Panc1 (cell line): ENCODE measurements around the gene ARSI. TPM values are rescaled to one million over a fixed set of nuclear protein-coding genes. Genes with fewer than 3 reads are reported as not detected.

Experiments used
- ATAC-seq: fragments of 200-7000 bp; cut with Tn5 transposase; 2 replicates; pipeline ENCODE4 v1.9.1; 2020; ENCODE audit warnings: mild to moderate bottlenecking, moderate library complexity
- BruUV-seq: library from RNA; stranded (reverse); fragments of 400-500 nt; replicated peaks from 2 replicates; lab custom pipeline; 2021; lab: Mats Ljungman, UMichigan
- CTCF ChIA-PET: fragments of 300-600 bp; sonication (Branson Sonifier 250); formaldehyde crosslinking; loops from one replicate; lab custom pipeline; 2022; ENCODE audit warnings: antibody characterized with exemption; lab: Charles Lee
- POLR2A ChIA-PET: fragments of 300-600 bp; sonication (Branson Sonifier 250); formaldehyde crosslinking; loops from one replicate; lab custom pipeline; 2022; ENCODE audit warnings: antibody characterized with exemption; lab: Charles Lee
- DNase-seq: peaks from one replicate; pipeline ENCODE4 v3.0.0-alpha.2; 2010; ENCODE audit warnings: low read depth, low spot score
- H3K27ac ChIP-seq: 2 replicates; pipeline ENCODE4 v1.5.1; 2011; ENCODE audit warnings: mild to moderate bottlenecking, low read length, inconsistent platforms
- H3K27me3 ChIP-seq: fragments of 200-500 bp; sonication (Bioruptor generic); 2 replicates; pipeline ENCODE4 v1.6.0; 2014; ENCODE audit warnings: low read length, inconsistent platforms; ENCODE audit not compliant: control insufficient read depth, insufficient read depth
- H3K36me3 ChIP-seq: fragments of 200-500 bp; sonication (Bioruptor generic); 2 replicates; pipeline ENCODE4 v1.5.1; 2014; ENCODE audit warnings: inconsistent platforms, mild to moderate bottlenecking, low read length, moderate library complexity; ENCODE audit not compliant: control insufficient read depth, insufficient read depth
- H3K4me1 ChIP-seq: 2 replicates; pipeline ENCODE4 v1.5.1; 2011; ENCODE audit warnings: inconsistent platforms, mild to moderate bottlenecking, low read length, moderate library complexity; ENCODE audit not compliant: control insufficient read depth, insufficient read depth
- H3K4me3 ChIP-seq, 2 experiments: 2 replicates each; pipeline ENCODE4 v1.5.1; 2011 to 2012; ENCODE audit warnings: low read depth in 2 of 2, low read length in 2 of 2, mild to moderate bottlenecking in 2 of 2, inconsistent platforms in 1 of 2, moderate library complexity in 1 of 2
- H3K9me3 ChIP-seq: fragments of 200-500 bp; sonication (Bioruptor generic); 2 replicates; pipeline ENCODE4 v1.5.1; 2014; ENCODE audit warnings: low read depth, mild to moderate bottlenecking, inconsistent platforms, low read length, moderate library complexity; ENCODE audit not compliant: control insufficient read depth, insufficient read depth
- POLR2AphosphoS5 ChIP-seq: IDR thresholded peaks from 2 replicates; pipeline ENCODE4 v1.6.1; 2012; ENCODE audit warnings: mild to moderate bottlenecking, low read depth, low read length, moderate library complexity
- SIN3A ChIP-seq: IDR thresholded peaks from 2 replicates; pipeline ENCODE4 v1.6.1; 2012; ENCODE audit warnings: low read depth, mild to moderate bottlenecking, low read length, moderate library complexity, borderline replicate concordance; ENCODE audit not compliant: insufficient read depth
- TCF7L2 ChIP-seq: IDR thresholded peaks from 2 replicates; pipeline ENCODE4 v1.6.1; 2011; ENCODE audit warnings: mild to moderate bottlenecking, low read depth, low read length, inconsistent platforms
- in situ Hi-C: cut with HindIII; loops from 2 replicates; pipeline ENCODE4 v1.10.0; 2016; ENCODE audit warnings: low sequenced_read_pairs, low pct_unique_long_range_greater_than_20kb
- intact Hi-C: fragments of 100-400 bp; cut with micrococcal nuclease; formaldehyde crosslinking; loops from one replicate; pipeline ENCODE4 v1.10.0; 2022; ENCODE audit not compliant: unreplicated experiment
- total RNA-seq: library from RNA; stranded (reverse); gene quantifications from one replicate; pipeline ENCODE4 v1.2.1, GENCODE V29; 2021; ENCODE audit not compliant: unreplicated experiment
- TF ChIP-seq, protein P1 (sequence below), 2 experiments: IDR thresholded peaks; 2 replicates each; pipeline ENCODE4 v1.6.1; 2011 to 2012; ENCODE audit warnings: low read depth in 2 of 2, control low read depth in 1 of 2, low read length in 1 of 2, mild to moderate bottlenecking in 1 of 2, moderate library complexity in 1 of 2; ENCODE audit not compliant: insufficient read depth in 1 of 2
- TF ChIP-seq, protein P2 (sequence below): fragments of 450-650 bp; IDR thresholded peaks from 2 replicates; pipeline ENCODE4 v1.5.1; 2017; ENCODE audit warnings: mild to moderate bottlenecking

The ARSI gene
- total RNA-seq, 1 experiment from 2014 or later, result 18.6 TPM

DNA sequence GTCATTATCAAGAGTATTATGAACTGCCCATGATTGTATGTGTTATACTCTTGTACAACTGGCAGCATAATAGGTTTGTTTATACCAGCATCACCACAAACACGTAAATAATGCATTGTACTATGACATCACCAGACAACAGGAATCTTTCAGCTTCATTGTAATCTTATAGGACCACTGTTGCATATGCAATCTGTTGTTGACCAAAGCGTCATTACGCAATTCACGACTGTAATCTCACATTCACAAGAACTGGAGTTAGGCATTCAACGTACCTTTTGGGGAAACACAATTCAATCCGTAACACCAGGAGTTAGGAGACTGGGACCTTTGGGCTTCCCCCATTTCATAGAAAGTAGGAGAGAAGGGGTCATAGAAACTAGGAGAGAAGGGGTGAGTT, 20.4 kb upstream of the ARSI start:
- POLR2A ChIA-PET, result no interaction called here

DNA sequence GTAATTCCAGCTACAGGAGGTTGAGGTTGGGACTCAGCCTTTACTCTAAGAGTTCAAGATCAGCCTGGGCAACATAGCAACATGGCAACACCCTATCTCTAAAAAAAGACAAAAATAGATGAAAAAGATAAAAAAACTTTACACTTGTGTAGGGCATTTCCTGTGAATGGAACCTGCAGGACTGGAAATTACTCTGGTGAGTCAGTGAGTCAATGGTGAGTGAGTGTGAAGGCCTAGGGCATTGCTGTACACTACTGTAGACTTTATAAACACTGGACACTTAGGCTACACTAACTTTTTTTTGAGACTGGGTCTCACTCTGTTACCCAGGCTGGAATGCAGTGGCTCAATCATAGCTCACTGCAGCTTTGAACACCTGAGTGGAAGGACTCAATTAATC, 19.5 kb upstream of the ARSI start:
- DNase-seq, result no peak
- H3K4me1 ChIP-seq, result peaks cover 36% of the 10 kb centered on the region
- no peaks in the 10 kb centered on the region for H3K27me3 ChIP-seq
- TF ChIP-seq, protein P1, sequence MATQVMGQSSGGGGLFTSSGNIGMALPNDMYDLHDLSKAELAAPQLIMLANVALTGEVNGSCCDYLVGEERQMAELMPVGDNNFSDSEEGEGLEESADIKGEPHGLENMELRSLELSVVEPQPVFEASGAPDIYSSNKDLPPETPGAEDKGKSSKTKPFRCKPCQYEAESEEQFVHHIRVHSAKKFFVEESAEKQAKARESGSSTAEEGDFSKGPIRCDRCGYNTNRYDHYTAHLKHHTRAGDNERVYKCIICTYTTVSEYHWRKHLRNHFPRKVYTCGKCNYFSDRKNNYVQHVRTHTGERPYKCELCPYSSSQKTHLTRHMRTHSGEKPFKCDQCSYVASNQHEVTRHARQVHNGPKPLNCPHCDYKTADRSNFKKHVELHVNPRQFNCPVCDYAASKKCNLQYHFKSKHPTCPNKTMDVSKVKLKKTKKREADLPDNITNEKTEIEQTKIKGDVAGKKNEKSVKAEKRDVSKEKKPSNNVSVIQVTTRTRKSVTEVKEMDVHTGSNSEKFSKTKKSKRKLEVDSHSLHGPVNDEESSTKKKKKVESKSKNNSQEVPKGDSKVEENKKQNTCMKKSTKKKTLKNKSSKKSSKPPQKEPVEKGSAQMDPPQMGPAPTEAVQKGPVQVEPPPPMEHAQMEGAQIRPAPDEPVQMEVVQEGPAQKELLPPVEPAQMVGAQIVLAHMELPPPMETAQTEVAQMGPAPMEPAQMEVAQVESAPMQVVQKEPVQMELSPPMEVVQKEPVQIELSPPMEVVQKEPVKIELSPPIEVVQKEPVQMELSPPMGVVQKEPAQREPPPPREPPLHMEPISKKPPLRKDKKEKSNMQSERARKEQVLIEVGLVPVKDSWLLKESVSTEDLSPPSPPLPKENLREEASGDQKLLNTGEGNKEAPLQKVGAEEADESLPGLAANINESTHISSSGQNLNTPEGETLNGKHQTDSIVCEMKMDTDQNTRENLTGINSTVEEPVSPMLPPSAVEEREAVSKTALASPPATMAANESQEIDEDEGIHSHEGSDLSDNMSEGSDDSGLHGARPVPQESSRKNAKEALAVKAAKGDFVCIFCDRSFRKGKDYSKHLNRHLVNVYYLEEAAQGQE (IDR thresholded peaks at IDR 0.05; ENCODE audit: insufficient read depth in 1 of 2, low read depth in 2 of 2, low read length in 1 of 2), result no peak
- TF ChIP-seq POLR2AphosphoS5 (no peak), SIN3A (no peak), TCF7L2 (no peak)
- TF ChIP-seq, protein P2, sequence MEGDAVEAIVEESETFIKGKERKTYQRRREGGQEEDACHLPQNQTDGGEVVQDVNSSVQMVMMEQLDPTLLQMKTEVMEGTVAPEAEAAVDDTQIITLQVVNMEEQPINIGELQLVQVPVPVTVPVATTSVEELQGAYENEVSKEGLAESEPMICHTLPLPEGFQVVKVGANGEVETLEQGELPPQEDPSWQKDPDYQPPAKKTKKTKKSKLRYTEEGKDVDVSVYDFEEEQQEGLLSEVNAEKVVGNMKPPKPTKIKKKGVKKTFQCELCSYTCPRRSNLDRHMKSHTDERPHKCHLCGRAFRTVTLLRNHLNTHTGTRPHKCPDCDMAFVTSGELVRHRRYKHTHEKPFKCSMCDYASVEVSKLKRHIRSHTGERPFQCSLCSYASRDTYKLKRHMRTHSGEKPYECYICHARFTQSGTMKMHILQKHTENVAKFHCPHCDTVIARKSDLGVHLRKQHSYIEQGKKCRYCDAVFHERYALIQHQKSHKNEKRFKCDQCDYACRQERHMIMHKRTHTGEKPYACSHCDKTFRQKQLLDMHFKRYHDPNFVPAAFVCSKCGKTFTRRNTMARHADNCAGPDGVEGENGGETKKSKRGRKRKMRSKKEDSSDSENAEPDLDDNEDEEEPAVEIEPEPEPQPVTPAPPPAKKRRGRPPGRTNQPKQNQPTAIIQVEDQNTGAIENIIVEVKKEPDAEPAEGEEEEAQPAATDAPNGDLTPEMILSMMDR, result no peak
- H3K9me3 ChIP-seq, result no peaks in the 10 kb centered on the region; the same call in 1 of the 2 replicates
- intact Hi-C loops (no loop called here), in situ Hi-C loops (no loop called here)
- ChIA-PET POLR2A (no interaction called here), CTCF (interaction anchor here (0.5 kb wide), 1 partner anchor 757 kb away, joined by 4 read pairs; no protein-coding TSS in a partner anchor)
- BruUV-seq, result no TSS peak
- no peaks in the 10 kb centered on the region for H3K36me3 ChIP-seq
- no peak for ATAC-seq
- H3K27ac ChIP-seq, result no peak overlapping the region
- H3K4me3 ChIP-seq, result no peak overlapping the region

More for the DNA sequence above, 20.4 kb upstream of the ARSI start:
- Histone ChIP-seq H3K4me1 (peaks cover 27% of the 10 kb centered on the region), H3K27me3 (no peaks in the 10 kb centered on the region), H3K4me3 (no peak overlapping the region), H3K9me3 (no peaks in the 10 kb centered on the region; the same call in 1 of the 2 replicates), H3K36me3 (no peaks in the 10 kb centered on the region), H3K27ac (no peak overlapping the region)
- intact Hi-C loops (no loop called here), in situ Hi-C loops (no loop called here)
- TF ChIP-seq POLR2AphosphoS5, result no peak
- TF ChIP-seq, protein P2, result no peak
- TF ChIP-seq, protein P1 (IDR thresholded peaks at IDR 0.05; ENCODE audit: insufficient read depth in 1 of 2, low read depth in 2 of 2, low read length in 1 of 2), result no peak
- TF ChIP-seq SIN3A, result no peak
- no peak for TF ChIP-seq TCF7L2
- DNase-seq (no peak), ATAC-seq (no peak)
- CTCF ChIA-PET, result interaction anchor here (0.5 kb wide), 1 partner anchor 758 kb away, joined by 4 read pairs; no protein-coding TSS in a partner anchor
- no TSS peak for BruUV-seq
